Ascending aorta (tissue), 2 donors: ENCODE results near the gene MSI2. TPM values are rescaled to one million over a fixed set of nuclear protein-coding genes. Genes with fewer than 3 reads are reported as not detected.

Experiments used
- DNase-seq, 2 donors: peaks; one replicate each; pipeline ENCODE4 v3.0.0-alpha.2; 2019; ENCODE audit warnings: low spot score in 2 of 2
- H3K27ac ChIP-seq, 2 donors: fragments of 200-600 bp; sonication (generic); one replicate each; pipeline ENCODE4 v1.5.1; 2016 to 2017; ENCODE audit warnings: mild to moderate bottlenecking in 1 of 2
- H3K27me3 ChIP-seq: fragments of 200-600 bp; sonication (generic); one replicate; pipeline ENCODE4 v1.5.1; 2017
- H3K36me3 ChIP-seq, 2 donors: fragments of 200-600 bp; sonication (generic); one replicate each; pipeline ENCODE4 v1.5.1; 2016
- H3K4me1 ChIP-seq, 2 donors: fragments of 200-600 bp; sonication (generic); one replicate each; pipeline ENCODE4 v1.5.1; 2016 to 2017; ENCODE audit warnings: mild to moderate bottlenecking in 1 of 2
- H3K4me3 ChIP-seq, 2 donors: fragments of 200-600 bp; sonication (generic); one replicate each; pipeline ENCODE4 v1.5.1; 2016 to 2017; ENCODE audit warnings: mild to moderate bottlenecking in 1 of 2
- H3K9me3 ChIP-seq, 2 donors: fragments of 200-600 bp; sonication (generic); one replicate each; pipeline ENCODE4 v1.5.1; 2016
- CTCF ChIP-seq, 3 experiments: fragments of 200-600 bp in 2 of 3; fragments of 450-650 bp in 1 of 3; sonication (generic) in 2 of 3; IDR thresholded peaks; one replicate each; pipeline ENCODE4 v1.5.1; 2016 to 2019; ENCODE audit warnings: antibody characterized with exemption in 3 of 3, mild to moderate bottlenecking in 1 of 3, moderate library complexity in 1 of 3
- intact Hi-C: fragments of 100-400 bp; cut with DNase I; formaldehyde crosslinking; loops from one replicate; pipeline ENCODE4 v1.15.1; 2023
- total RNA-seq: library from RNA; depleted of rRNA; stranded (reverse); fragments of >200 nt; gene quantifications from one replicate; pipeline ENCODE4 v1.1.0, GENCODE V29; 2016

MSI2 gene
- total RNA-seq, 1 donor from 2014 or later: 11.7 TPM

- no peaks in the 10 kb centered on the region for H3K4me1 ChIP-seq
- no peaks in the 10 kb centered on the region for H3K9me3 ChIP-seq
- no peak for DNase-seq
- H3K36me3 ChIP-seq: no peaks in the 10 kb centered on the region
- intact Hi-C loops: no loop called here
- no peak overlapping the region for H3K27ac ChIP-seq
- no peaks in the 10 kb centered on the region for H3K27me3 ChIP-seq
- no peak for TF ChIP-seq CTCF (IDR thresholded peaks at IDR 0.05)
- no peak overlapping the region for H3K4me3 ChIP-seq
These were observed 392.4 kb downstream of the MSI2 start for GRCh38 chr17:57648720-57649119.

GRCh38 chr17:57649191-57649590, 392.9 kb downstream of the MSI2 start:
- intact Hi-C loops: no loop called here
- no peak overlapping the region for H3K27ac ChIP-seq
- H3K4me3 ChIP-seq: no peak overlapping the region
- no peaks in the 10 kb centered on the region for H3K27me3 ChIP-seq
- no peaks in the 10 kb centered on the region for H3K4me1 ChIP-seq
- no peak for TF ChIP-seq CTCF (IDR thresholded peaks at IDR 0.05)
- no peak for DNase-seq
- no peaks in the 10 kb centered on the region for H3K9me3 ChIP-seq
- H3K36me3 ChIP-seq: no peaks in the 10 kb centered on the region

GRCh38 chr17:57649731-57650484, 393.6 kb downstream of the MSI2 start:
- no peaks in the 10 kb centered on the region for H3K27me3 ChIP-seq
- no peaks in the 10 kb centered on the region for H3K36me3 ChIP-seq
- H3K4me3 ChIP-seq: no peak overlapping the region
- no peak for DNase-seq
- TF ChIP-seq CTCF (IDR thresholded peaks at IDR 0.05): no peak
- intact Hi-C loops: no loop called here
- H3K4me1 ChIP-seq: no peaks in the 10 kb centered on the region
- H3K27ac ChIP-seq: no peak overlapping the region
- H3K9me3 ChIP-seq: no peaks in the 10 kb centered on the region

GRCh38 chr17:57650548-57650947, 394.2 kb downstream of the MSI2 start:
- no peaks in the 10 kb centered on the region for H3K9me3 ChIP-seq
- TF ChIP-seq CTCF (IDR thresholded peaks at IDR 0.05): no peak
- H3K36me3 ChIP-seq: no peaks in the 10 kb centered on the region
- no peak overlapping the region for H3K27ac ChIP-seq
- intact Hi-C loops: no loop called here
- H3K27me3 ChIP-seq: no peaks in the 10 kb centered on the region
- DNase-seq: no peak
- no peak overlapping the region for H3K4me3 ChIP-seq
- H3K4me1 ChIP-seq: no peaks in the 10 kb centered on the region

GRCh38 chr17:57651451-57651850, 395.1 kb downstream of the MSI2 start:
- TF ChIP-seq CTCF (IDR thresholded peaks at IDR 0.05): no peak
- Histone ChIP-seq H3K4me3 (no peak overlapping the region), H3K4me1 (no peaks in the 10 kb centered on the region), H3K36me3 (no peaks in the 10 kb centered on the region), H3K27ac (no peak overlapping the region), H3K27me3 (no peaks in the 10 kb centered on the region), H3K9me3 (no peaks in the 10 kb centered on the region)
- DNase-seq: no peak
- intact Hi-C loops: no loop called here

- intact Hi-C loops: no loop called here
- Histone ChIP-seq H3K4me1 (no peaks in the 10 kb centered on the region), H3K4me3 (no peak overlapping the region), H3K9me3 (no peaks in the 10 kb centered on the region), H3K27me3 (no peaks in the 10 kb centered on the region), H3K36me3 (no peaks in the 10 kb centered on the region), H3K27ac (no peak overlapping the region)
- no peak for DNase-seq
- no peak for TF ChIP-seq CTCF (IDR thresholded peaks at IDR 0.05)
These were observed 395.7 kb downstream of the MSI2 start for GRCh38 chr17:57651996-57652395.
